ENCODE measurements around the gene PTPRM. TPM values are rescaled to one million over a fixed set of nuclear protein-coding genes. Genes with fewer than 3 reads are reported as not detected.

PTPRM gene
- total and polyA plus RNA-seq, 2 of the 4 experiments (the other 2 are of a cell fraction): 28.3 to 51.2 TPM

- TF ChIP-seq MAFK (IDR thresholded peaks at IDR 0.05; ENCODE audit: low read depth, low read length) (no peak), BHLHE40 (IDR thresholded peaks at IDR 0.05; ENCODE audit: low read depth, low read length) (no peak), ELK1 (IDR thresholded peaks at IDR 0.05; ENCODE audit: borderline replicate concordance, low read depth, low read length) (no peak), SMC3 (IDR thresholded peaks at IDR 0.05; ENCODE audit: low read depth, low read length) (no peak), RFX5 (IDR thresholded peaks at IDR 0.05; ENCODE audit: low read depth, low read length) (no peak), NFE2L2 (IDR thresholded peaks at IDR 0.05; ENCODE audit: low read depth, low read length) (no peak), MAZ (IDR thresholded peaks at IDR 0.05; ENCODE audit: borderline replicate concordance, low read depth, low read length) (no peak), RCOR1 (IDR thresholded peaks at IDR 0.05; ENCODE audit: insufficient replicate concordance, low read length) (no peak)
- WGBS, 2 experiments (ENCODE audit: extremely low coverage in 2 of 2, insufficient read length in 1 of 2): no CpG with 5 or more reads among the region's 4 CpGs
- dilution Hi-C loops (cut with HindIII; ENCODE audit: low sequenced_read_pairs, unreplicated experiment) (no loop called here), in situ Hi-C loops (cut with MboI; ENCODE audit: low sequenced_read_pairs) (no loop called here), intact Hi-C loops (cut with micrococcal nuclease) (no loop called here)
- BruUV-seq (replicated peaks): no TSS peak
- Histone ChIP-seq H3K27ac (ENCODE audit: insufficient read depth, low read length) (no peak overlapping the region), H3K9me1 (ENCODE audit: insufficient read depth, low read length) (0 out of 2 replicates have a peak, but pooled peaks cover 2% of the 10 kb centered on the region), H3K9me3 (ENCODE audit: control insufficient read depth, insufficient read depth, low read length) (no peaks in the 10 kb centered on the region), H4K5ac (ENCODE audit: low read depth, low read length) (no peak overlapping the region), H3K9ac (ENCODE audit: low read depth, low read length) (no peak overlapping the region), H2BK120ac (ENCODE audit: low read depth, low read length) (no peak overlapping the region), H3K18ac (ENCODE audit: low read depth, low read length) (no peak overlapping the region), H2BK5ac (ENCODE audit: low read depth, low read length, poor library complexity, severe bottlenecking) (no peak overlapping the region), H3K4me1 (ENCODE audit: control insufficient read depth, insufficient read depth, low read length) (no peaks in the 10 kb centered on the region), H2AFZ (replicated peaks; ENCODE audit: low read length, poor library complexity) (no peak overlapping the region), H3K23ac (ENCODE audit: low read depth, low read length) (no peak overlapping the region), H2BK20ac (ENCODE audit: low read depth, low read length) (no peak overlapping the region), H3K4ac (ENCODE audit: low read depth, low read length) (no peak overlapping the region), H4K8ac (ENCODE audit: low read depth in 2 of 2, low read length in 2 of 2) (no peak overlapping the region), H3K36me3 (ENCODE audit: control insufficient read depth, insufficient read depth, low read length) (no peaks in the 10 kb centered on the region), H3K4me2 (ENCODE audit: low read depth, low read length) (no peak overlapping the region), H2AK9ac (replicated peaks; ENCODE audit: low read depth, low read length, poor library complexity) (no peak overlapping the region), H2BK15ac (ENCODE audit: low read depth, low read length) (no peak overlapping the region), H3K79me1 (ENCODE audit: low read depth in 1 of 2, low read length in 2 of 2) (peaks cover 11 to 13% of the 10 kb centered on the region in 2 experiments; a peak in 3 of 4 replicates), H4K91ac (ENCODE audit: insufficient read depth, low read depth, low read length) (no peak overlapping the region), H3K56ac (ENCODE audit: extremely low read depth, insufficient read depth, low read length) (no peak overlapping the region), H3K27me3 (ENCODE audit: control insufficient read depth, insufficient read depth, low read length) (no peaks in the 10 kb centered on the region), H3K4me3 (ENCODE audit: insufficient read depth, low read depth, low read length) (no peak overlapping the region), H4K20me1 (ENCODE audit: insufficient read depth, low read length) (no peaks in the 10 kb centered on the region), H2AK5ac (ENCODE audit: low read depth, low read length) (no peak overlapping the region), H3K14ac (replicated peaks; ENCODE audit: low read depth, low read length) (no peak overlapping the region)
- CTCF ChIA-PET: no interaction called here
- no peak for ATAC-seq (ENCODE audit: low read depth)
- DNase-seq: no peak
- POLR2A ChIA-PET (ENCODE audit: unreplicated experiment): no interaction called here
Measured at GRCh38 chr18:7684357-7684756, 117.2 kb downstream of the PTPRM start.
